Adrenal gland (tissue), 12 donors: ENCODE measurements around the gene CTBP2. TPM values are rescaled to one million over a fixed set of nuclear protein-coding genes. Genes with fewer than 3 reads are reported as not detected.
"Not testable (repeated sequence)": the region's sequence is repeated elsewhere in the genome, so short reads cannot be mapped to it uniquely, and the experiment has no call there.

ENCODE experiments used
- DNase-seq, 7 donors: peaks; one replicate each; pipeline ENCODE4 v3.0.0-alpha.2; 2019 to 2020
- H3K27ac ChIP-seq, 5 donors: fragments of 200-600 bp; sonication (generic) in 4 of 5; 1 replicate in 3 of 5; 2 replicates in 2 of 5; pipeline versions ENCODE4 v1.5.1 to v1.8.0; 2016 to 2020; ENCODE audit warnings: mild to moderate bottlenecking in 1 of 5
- H3K27me3 ChIP-seq: fragments of 200-600 bp; 2 replicates; pipeline ENCODE4 v1.8.0; 2021
- H3K36me3 ChIP-seq, 2 donors: fragments of 200-600 bp; replicated peaks in 1 of 2; 1 replicate in 1 of 2; 2 replicates in 1 of 2; pipeline versions ENCODE4 v1.5.1 to v1.8.0; 2018 to 2022
- H3K4me1 ChIP-seq, 2 donors: fragments of 200-600 bp; replicated peaks in 1 of 2; 1 replicate in 1 of 2; 2 replicates in 1 of 2; pipeline versions ENCODE4 v1.5.1 to v1.8.0; 2018 to 2021
- H3K4me3 ChIP-seq, 4 donors: fragments of 200-600 bp; sonication (generic) in 3 of 4; one replicate each; pipeline ENCODE4 v1.5.1; 2016 to 2018
- H3K9me3 ChIP-seq, 3 donors: fragments of 200-600 bp; sonication (generic) in 1 of 3; replicated peaks in 1 of 3; 1 replicate in 2 of 3; 2 replicates in 1 of 3; pipeline versions ENCODE4 v1.5.1 to v1.8.0; 2016 to 2021
- POLR2A ChIP-seq, 2 donors: fragments of 450-650 bp; IDR thresholded peaks; one replicate each; pipeline ENCODE4 v1.6.1; 2017; ENCODE audit warnings: antibody characterized with exemption in 2 of 2, mild to moderate bottlenecking in 2 of 2, moderate library complexity in 1 of 2
- WGBS, 4 donors: extraction: QIAGEN DNeasy Blood & Tissue Kit in 2 of 4; methylation state at CpG; one replicate each; pipeline versions ENCODE4 v1.1.5 to v1.1.7; 2013 to 2017; 5-methylcytosine and 5-hydroxymethylcytosine counted together
- intact Hi-C, 2 donors: fragments of 100-400 bp; cut with DNase I; formaldehyde crosslinking; loops; one replicate each; pipeline versions ENCODE4 v1.14.1 to v1.15.0; 2022 to 2023
- polyA plus RNA-seq, 3 donors: library from polyadenylated mRNA; stranded (reverse); fragments of 200-250 nt in 2 of 3; fragments of 350-450 nt in 1 of 3; fragmentation: Illumina TruSeq in 1 of 3; extraction: RNeasy Lipid Tissue Mini Kit (QIAGEN cat#74804) in 1 of 3; gene quantifications; one replicate each; pipeline ENCODE4 v1.2.3, GENCODE V29; 2013 to 2014
- total RNA-seq, 9 donors: library from RNA; depleted of rRNA in 4 of 9; stranded (reverse); fragments of >200 nt in 4 of 9; fragments of 120-200 nt in 1 of 9; fragmentation: NEBNext Ultra II Directional in 1 of 9; extraction: Animal tissue kit (Norgen Biotek cat#: 25700) in 1 of 9; gene quantifications; one replicate each; pipeline versions ENCODE4 v1.1.0 to v1.2.4, GENCODE V29; 2013 to 2023
- TF ChIP-seq, protein P1 (sequence below), 6 experiments: fragments of 450-650 bp in 4 of 6; fragments of 200-600 bp in 2 of 6; sonication (generic) in 1 of 6; IDR thresholded peaks; 1 replicate in 5 of 6; 2 replicates in 1 of 6; pipeline versions ENCODE4 v1.5.1 to v1.8.0; 2016 to 2021; ENCODE audit warnings: antibody characterized with exemption in 6 of 6, mild to moderate bottlenecking in 2 of 6, moderate library complexity in 1 of 6
- donor health status: healthy with polysubstance abuse.
- donor health status: Bipolar disorder and iron deficiency.
- donor health status: DM: yes; HTN: yes; CAD: no.
- donor health status: DM: no; HTN: no; CAD: no.
- donor health status: DM: no; HTN: no; CAD: no.
- donor health status: DM: yes; HTN: yes; CAD: no.

CTBP2 gene
- total and polyA plus RNA-seq, 12 donors: 25.3 to 66.5 (median 45.7) TPM

GRCh38 chr10:125152450-125153368, 7.7 kb downstream of the CTBP2 start:
- no peaks in the 10 kb centered on the region for H3K9me3 ChIP-seq
- H3K36me3 ChIP-seq: no peaks in the 10 kb centered on the region
- H3K27ac ChIP-seq: peak overlapping the region in 2 of 5 donors; percentile 20 to 56
- TF ChIP-seq POLR2A (IDR thresholded peaks at IDR 0.05): no peak
- TF ChIP-seq, protein P1, sequence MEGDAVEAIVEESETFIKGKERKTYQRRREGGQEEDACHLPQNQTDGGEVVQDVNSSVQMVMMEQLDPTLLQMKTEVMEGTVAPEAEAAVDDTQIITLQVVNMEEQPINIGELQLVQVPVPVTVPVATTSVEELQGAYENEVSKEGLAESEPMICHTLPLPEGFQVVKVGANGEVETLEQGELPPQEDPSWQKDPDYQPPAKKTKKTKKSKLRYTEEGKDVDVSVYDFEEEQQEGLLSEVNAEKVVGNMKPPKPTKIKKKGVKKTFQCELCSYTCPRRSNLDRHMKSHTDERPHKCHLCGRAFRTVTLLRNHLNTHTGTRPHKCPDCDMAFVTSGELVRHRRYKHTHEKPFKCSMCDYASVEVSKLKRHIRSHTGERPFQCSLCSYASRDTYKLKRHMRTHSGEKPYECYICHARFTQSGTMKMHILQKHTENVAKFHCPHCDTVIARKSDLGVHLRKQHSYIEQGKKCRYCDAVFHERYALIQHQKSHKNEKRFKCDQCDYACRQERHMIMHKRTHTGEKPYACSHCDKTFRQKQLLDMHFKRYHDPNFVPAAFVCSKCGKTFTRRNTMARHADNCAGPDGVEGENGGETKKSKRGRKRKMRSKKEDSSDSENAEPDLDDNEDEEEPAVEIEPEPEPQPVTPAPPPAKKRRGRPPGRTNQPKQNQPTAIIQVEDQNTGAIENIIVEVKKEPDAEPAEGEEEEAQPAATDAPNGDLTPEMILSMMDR (IDR thresholded peaks at IDR 0.05): no peak
- H3K4me3 ChIP-seq: peak overlapping the region in 1 of 4 donors; percentile 33
- no peaks in the 10 kb centered on the region for H3K27me3 ChIP-seq
- WGBS, 4 donors: 43 to 51% (median 50%) methylated on average over 17 to 21 of the region's 21 CpGs
- intact Hi-C loops: loop anchor here in 1 of 2 donors (10.0 kb wide), 1 partner anchor 68 kb away; no protein-coding TSS in a partner anchor
- peak in 2 of 7 donors; percentile 48 to 49 for DNase-seq
- H3K4me1 ChIP-seq: peaks cover 57 to 90% of the 10 kb centered on the region in 2 donors

DNA sequence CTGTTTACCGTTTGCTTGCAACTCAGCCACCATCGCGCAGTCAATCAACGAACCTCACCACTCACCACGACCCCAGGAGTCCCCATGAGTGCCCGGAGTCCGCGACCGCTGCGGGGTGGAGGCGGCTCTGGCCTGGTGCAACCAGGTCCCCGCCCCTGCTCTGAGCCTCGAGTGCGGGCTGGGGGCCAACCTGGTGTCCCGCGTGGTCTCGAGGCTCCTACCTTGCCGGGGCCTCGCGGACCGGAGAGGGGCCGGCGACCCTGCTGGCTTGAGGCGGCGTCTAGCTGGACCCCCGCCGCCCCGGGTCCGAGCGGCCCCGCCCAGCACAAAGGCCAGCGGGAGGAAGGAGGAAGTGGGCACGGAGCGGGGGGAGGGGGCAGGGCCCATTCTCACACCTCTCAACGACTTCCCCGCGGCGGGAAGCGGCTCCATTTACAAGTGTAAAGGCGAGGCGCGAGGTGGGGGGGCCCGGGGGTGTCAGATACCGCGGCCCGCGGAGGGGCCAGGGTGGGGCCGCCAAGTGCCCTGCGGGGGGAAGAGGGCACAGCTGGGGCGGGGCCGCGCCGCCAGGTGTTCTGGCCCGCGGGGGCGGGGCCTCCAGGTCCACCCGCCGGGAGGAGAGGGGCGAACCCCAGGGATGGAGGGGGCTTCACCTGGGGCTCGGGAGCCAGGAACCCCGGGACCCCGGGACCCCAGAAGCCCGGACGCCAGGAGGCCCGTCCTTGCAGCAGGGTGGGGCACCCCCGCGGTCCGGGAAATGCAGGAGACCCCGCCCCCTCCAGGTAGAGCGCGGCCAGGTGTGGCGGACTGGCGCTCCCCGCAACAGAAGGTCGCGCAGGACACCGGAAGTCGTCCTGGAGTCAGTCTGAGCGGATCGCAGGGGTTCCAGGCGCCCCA, 8.6 kb downstream of the CTBP2 start:
- H3K4me3 ChIP-seq: peak overlapping the region in 1 of 4 donors; percentile 33
- H3K27me3 ChIP-seq: no peaks in the 10 kb centered on the region
- 43 to 75% (median 46%) methylated on average over 13 to 80 of the region's 81 CpGs for WGBS, 4 donors
- H3K9me3 ChIP-seq: no peaks in the 10 kb centered on the region
- TF ChIP-seq, protein P1 (IDR thresholded peaks at IDR 0.05): no peak
- TF ChIP-seq POLR2A (IDR thresholded peaks at IDR 0.05): no peak
- DNase-seq: no peak
- H3K36me3 ChIP-seq: no peaks in the 10 kb centered on the region
- H3K27ac ChIP-seq: peak overlapping the region in 1 of 5 donors; percentile 56
- intact Hi-C loops: loop anchor here in 1 of 2 donors (10.0 kb wide), 1 partner anchor 67 kb away; no protein-coding TSS in a partner anchor
- peaks cover 53 to 89% of the 10 kb centered on the region in 2 donors for H3K4me1 ChIP-seq

- Histone ChIP-seq H3K27me3 (no peaks in the 10 kb centered on the region), H3K9me3 (no peaks in the 10 kb centered on the region), H3K4me3 (no peak overlapping the region), H3K27ac (no peak overlapping the region), H3K4me1 (peaks cover 46 to 82% of the 10 kb centered on the region in 2 donors), H3K36me3 (no peaks in the 10 kb centered on the region)
- intact Hi-C loops: loop anchor here in 1 of 2 donors (10.0 kb wide), 1 partner anchor 66 kb away; no protein-coding TSS in a partner anchor
- DNase-seq: no peak
- WGBS, 4 donors: 92 to 95% (median 93%) methylated on average over 22 to 24 of the region's 24 CpGs
- TF ChIP-seq POLR2A (IDR thresholded peaks at IDR 0.05): no peak
- TF ChIP-seq, protein P1 (IDR thresholded peaks at IDR 0.05): no peak
These were observed 9.2 kb downstream of the CTBP2 start for GRCh38 chr10:125151170-125151552.

DNA sequence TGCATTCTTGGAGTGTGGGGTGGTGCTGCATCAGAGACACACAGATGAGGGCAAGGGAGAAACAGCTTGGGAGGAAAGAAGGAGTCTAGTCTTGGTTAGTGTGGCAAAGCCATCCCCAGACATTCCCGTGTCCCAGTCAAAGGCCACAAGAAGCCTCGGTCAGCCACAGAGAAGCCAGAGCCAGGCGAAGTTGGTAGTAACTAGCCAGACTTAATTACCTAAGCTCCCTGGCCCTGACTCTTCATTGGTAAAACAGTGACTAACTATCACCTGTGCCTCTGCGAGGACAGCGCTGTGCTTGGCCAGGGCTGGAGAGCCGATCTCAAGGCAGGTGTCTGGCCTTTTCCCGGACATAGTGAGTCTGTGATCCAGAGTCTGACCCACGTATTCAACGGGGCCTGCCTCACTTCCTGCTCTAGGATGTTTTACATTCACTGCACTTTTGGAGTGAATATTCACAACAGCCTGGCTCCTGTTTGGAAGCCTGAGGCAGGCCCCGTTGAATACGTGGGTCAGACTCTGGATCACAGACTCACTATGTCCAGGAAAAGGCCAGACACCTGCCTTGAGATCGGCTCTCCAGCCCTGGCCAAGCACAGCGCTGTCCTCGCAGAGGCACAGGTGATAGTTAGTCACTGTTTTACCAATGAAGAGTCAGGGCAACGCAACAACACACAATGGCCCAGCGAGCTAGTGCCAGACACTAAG, 9.8 kb downstream of the CTBP2 start:
- H3K36me3 ChIP-seq, H3K27me3 ChIP-seq, H3K4me3 ChIP-seq, DNase-seq, H3K9me3 ChIP-seq: not testable (repeated sequence)
- peak overlapping the region in 2 of 5 donors; percentile 21 to 82 for H3K27ac ChIP-seq
- WGBS, 4 donors: 80 to 90% (median 88%) methylated on average over 16 of the region's 16 CpGs
- intact Hi-C loops: loop anchor here in 1 of 2 donors (10.0 kb wide), 1 partner anchor 66 kb away; no protein-coding TSS in a partner anchor
- H3K4me1 ChIP-seq: peaks cover 45 to 81% of the 10 kb centered on the region in 2 donors
